Measurements from ENCODE around the gene NCEH1.

DNA sequence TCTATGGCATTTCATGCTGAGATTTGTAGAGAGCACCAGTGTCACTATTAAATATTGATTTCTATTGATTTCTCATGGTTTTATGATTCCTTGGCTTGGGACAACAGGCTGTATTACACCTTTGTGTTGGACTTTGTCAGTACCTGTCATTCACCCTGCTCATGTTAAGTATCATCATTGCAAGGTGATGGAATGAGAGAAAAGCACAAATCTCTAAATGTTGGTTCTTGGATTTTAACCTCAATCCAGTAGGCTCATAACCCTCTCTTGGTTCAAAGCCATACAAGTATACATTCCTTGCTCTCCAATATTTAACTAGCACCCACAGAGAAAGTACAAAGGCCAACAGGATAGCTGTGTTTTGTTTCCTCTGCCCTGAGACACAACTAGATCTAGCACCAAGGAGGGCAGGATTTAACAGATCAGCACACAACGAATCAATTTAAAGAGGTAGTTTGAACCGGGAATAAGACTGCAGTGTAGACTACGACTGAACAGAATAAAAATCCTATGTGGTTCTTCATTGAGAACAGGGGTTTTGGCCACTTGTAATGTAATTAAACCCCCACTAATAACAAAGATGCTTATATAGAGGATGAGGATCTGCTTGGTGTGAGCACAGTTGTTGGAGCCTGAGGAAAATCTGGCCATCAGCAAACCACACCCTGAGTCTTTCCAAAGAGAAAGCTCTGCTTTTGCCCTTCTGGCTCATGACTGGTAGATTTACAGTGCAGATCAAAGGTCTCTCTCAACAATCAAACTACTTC is 109.6 kb downstream of the NCEH1 start:
- TF ChIP-seq, protein P1, sequence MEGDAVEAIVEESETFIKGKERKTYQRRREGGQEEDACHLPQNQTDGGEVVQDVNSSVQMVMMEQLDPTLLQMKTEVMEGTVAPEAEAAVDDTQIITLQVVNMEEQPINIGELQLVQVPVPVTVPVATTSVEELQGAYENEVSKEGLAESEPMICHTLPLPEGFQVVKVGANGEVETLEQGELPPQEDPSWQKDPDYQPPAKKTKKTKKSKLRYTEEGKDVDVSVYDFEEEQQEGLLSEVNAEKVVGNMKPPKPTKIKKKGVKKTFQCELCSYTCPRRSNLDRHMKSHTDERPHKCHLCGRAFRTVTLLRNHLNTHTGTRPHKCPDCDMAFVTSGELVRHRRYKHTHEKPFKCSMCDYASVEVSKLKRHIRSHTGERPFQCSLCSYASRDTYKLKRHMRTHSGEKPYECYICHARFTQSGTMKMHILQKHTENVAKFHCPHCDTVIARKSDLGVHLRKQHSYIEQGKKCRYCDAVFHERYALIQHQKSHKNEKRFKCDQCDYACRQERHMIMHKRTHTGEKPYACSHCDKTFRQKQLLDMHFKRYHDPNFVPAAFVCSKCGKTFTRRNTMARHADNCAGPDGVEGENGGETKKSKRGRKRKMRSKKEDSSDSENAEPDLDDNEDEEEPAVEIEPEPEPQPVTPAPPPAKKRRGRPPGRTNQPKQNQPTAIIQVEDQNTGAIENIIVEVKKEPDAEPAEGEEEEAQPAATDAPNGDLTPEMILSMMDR (IDR thresholded peaks at IDR 0.05), result no peak
- TF ChIP-seq POLR2A (IDR thresholded peaks at IDR 0.05), result no peak

All from thyroid gland (tissue), 4 donors.